Panc1 (cell line): ENCODE data around the gene SART3.

Source experiments
- CTCF ChIP-seq: fragments of 450-650 bp; IDR thresholded peaks from 2 replicates; pipeline ENCODE4 v1.5.1; 2017; ENCODE audit warnings: mild to moderate bottlenecking
- TCF7L2 ChIP-seq: IDR thresholded peaks from 2 replicates; pipeline ENCODE4 v1.6.1; 2011; ENCODE audit warnings: mild to moderate bottlenecking, low read depth, low read length, inconsistent platforms

GRCh38 chr12:108566452-108566851, 5.5 kb upstream of the SART3 start:
- TF ChIP-seq CTCF, result no peak
- no peak for TF ChIP-seq TCF7L2
